GM12872 (cell line): ENCODE data around the gene CELF5.
A peak's percentile ranks its signal among the peaks of the same experiment; 100 is the strongest.

Experiments
- CTCF ChIP-seq: IDR thresholded peaks from 3 replicates; pipeline ENCODE4 v1.5.1; 2011; ENCODE audit warnings: low read depth, mild to moderate bottlenecking, low read length, moderate library complexity; ENCODE audit not compliant: insufficient read depth

The CELF5 gene

GRCh38 chr19:3302755-3303154, 78.3 kb downstream of the CELF5 start:
- peak; percentile 36; the same call in 2 of the 3 replicates for TF ChIP-seq CTCF

GRCh38 chr19:3304871-3305423, 80.5 kb downstream of the CELF5 start:
- peak; percentile 85 for TF ChIP-seq CTCF

- no peak for TF ChIP-seq CTCF
Measured at GRCh38 chr19:3309724-3310123, 85.3 kb downstream of the CELF5 start.

- TF ChIP-seq CTCF = no peak
Measured at GRCh38 chr19:3310280-3310679, 85.8 kb downstream of the CELF5 start.

GRCh38 chr19:3310711-3311110, 86.2 kb downstream of the CELF5 start:
- TF ChIP-seq CTCF = no peak

- TF ChIP-seq CTCF = no peak
Measured at GRCh38 chr19:3313199-3313575, 88.7 kb downstream of the CELF5 start.

- no peak for TF ChIP-seq CTCF
Measured at GRCh38 chr19:3314962-3315675, 90.7 kb downstream of the CELF5 start.

- no peak for TF ChIP-seq CTCF
Measured at GRCh38 chr19:3315676-3315973, 91.2 kb downstream of the CELF5 start.
